SH-SY5Y (cell line): ENCODE data around the gene PCYOX1L.

Experiments
- GATA2 ChIP-seq: IDR thresholded peaks from 2 replicates; pipeline ENCODE4 v1.6.1; 2011; ENCODE audit warnings: mild to moderate bottlenecking, low read depth, low read length
- GATA3 ChIP-seq: IDR thresholded peaks from 2 replicates; pipeline ENCODE4 v1.6.1; 2011; ENCODE audit warnings: low read depth, mild to moderate bottlenecking, low read length, moderate library complexity

GRCh38 chr5:149374801-149375200 is 17.0 kb downstream of the PCYOX1L start:
- no peak for TF ChIP-seq GATA3
- no peak for TF ChIP-seq GATA2
